Stimulated activated CD8-positive, alpha-beta memory T cell treated with anti-CD3 and anti-CD28 coated beads, Interleukin-12 subunit alpha, Interleukin-12 subunit beta, amount 100 ng/mL, for 1 hour (primary cell): ENCODE results near the gene YAP1.

ENCODE experiments used
- DNase-seq: peaks from one replicate; pipeline ENCODE4 v3.0.0-alpha.2; 2020; ENCODE audit warnings: low read depth

The YAP1 gene

GRCh38 chr11:102163368-102163767 lies 53.1 kb downstream of the YAP1 start:
- DNase-seq, result no peak

DNA sequence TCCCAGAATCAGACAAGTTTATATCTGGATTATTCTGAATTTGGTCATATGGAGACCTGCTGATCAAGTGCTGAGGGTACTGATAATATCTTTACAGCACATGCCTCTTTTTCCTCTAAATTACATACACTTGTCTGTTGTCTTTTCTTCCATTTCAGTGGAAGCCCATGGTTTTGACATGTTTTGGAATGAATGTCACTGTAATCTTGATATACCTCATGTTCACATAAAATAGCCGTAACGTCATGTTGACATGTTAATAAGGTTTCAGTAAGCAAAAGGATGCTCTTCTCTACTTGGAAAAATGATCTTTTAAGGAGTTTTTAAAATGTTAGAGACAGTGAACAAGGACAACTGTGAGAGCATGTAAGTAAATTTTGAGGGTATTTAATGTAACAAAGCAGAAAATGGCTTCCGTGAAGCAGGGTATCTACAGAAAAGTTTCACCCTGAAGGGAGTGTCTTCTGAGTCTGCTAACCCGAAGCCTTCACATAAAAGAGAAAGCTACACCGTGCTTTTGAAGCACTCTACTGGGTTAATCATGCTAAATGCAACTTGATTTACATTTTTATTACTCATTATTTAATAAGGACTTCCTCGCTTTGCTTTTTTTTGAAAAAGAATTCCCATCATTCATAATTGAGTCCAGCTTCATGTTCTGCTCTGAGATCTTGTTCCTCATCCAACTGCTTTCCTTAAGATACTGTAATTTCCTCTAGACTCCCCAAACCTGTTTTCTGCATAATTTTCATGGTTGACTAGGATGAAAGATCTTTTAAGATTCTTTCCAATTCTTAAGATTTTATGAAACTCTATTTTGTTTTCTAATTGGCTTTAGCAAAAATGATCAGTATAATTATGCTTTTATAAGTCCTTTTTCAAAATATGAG lies 56.2 kb downstream of the YAP1 start:
- no peak for DNase-seq

DNA sequence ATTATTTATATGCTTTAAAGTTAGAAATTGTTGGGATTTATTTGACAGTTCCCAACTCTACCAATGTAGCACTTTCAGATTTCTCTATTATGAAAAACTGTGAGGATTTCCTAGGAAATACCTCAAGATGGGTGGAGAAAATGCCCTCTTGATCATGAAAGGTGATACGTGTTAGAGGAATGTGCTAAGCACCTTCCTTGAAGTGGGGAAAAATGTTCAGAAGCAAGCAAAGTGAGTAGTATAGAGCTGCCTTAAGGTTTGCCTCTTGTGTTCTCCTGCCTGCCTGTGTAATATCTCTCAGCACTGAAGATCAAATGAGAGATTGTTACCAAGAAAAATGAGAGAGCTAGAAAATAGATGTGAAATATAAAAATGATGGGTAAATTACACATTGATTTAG lies 58.2 kb downstream of the YAP1 start:
- no peak for DNase-seq

DNA sequence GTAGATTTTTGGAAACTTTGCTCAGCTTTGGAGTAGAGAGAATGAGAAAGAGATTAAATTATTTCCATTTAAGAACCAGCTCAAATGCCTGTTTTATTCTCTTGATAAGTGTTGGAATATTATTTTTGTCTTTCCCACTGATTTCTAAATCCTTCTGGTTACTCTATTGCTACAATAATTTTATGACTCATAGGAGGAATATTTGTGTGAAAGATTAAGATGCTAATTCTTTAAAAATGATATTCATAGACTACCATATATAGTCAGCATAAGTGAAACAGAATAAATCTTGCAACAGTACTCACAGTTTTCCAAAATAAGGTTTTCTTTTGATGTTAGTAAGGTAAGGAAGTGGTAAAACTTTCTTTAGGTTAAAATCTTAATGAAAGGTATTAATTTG lies 60.9 kb downstream of the YAP1 start:
- no peak for DNase-seq

- no peak for DNase-seq
Measured at GRCh38 chr11:102172127-102172848, 62.0 kb downstream of the YAP1 start.

GRCh38 chr11:102177126-102177525 lies 66.9 kb downstream of the YAP1 start:
- DNase-seq, result no peak

DNA sequence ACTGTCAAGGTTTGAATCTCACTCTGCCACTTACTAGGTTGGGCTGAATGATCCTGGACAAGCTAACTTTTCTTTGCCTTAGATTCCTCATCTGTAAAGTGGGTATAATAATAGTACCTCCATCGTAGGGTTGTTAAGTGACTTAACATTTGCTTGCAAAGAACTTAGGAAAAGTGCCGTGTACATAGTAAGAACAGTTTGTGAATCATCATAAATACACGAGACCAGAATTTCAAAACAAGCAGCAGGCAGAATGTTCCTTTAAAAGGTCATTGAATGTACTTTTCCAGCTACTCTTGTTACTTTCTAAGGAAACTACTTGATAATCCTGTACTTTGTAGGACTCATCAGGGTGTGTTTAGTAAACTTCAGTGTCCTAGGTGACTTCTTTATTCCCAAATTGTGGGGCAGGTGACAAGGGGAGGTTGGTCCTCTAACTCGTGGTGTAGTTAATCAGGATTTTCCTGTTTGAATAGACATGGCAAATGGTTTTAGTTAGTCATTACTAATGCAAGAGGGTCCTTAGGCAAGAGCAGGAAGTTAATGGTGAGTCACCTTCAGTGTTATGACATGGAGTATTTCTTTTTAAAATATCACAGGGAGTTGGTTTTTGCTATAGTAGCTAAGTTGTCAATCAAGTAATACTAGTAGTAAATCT lies 67.9 kb downstream of the YAP1 start:
- DNase-seq, result no peak

DNA sequence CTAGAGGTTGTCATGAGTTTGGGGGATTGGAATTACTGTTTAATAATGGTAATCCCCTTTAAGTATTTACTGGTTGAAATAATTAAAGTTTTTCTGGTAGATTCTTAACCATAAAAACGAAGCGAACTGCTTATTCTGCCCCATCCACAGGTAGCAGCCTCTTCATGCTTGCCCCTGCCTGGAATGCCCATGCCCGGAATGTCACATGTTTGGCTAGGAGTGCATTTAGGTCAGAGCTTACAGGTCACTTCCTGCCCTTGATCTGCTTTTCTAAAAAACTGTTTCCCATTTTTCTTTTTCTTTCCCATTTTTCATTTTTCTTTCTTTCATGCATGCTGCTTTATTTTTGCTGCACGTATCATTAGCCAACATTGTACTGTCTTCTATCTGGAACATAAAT lies 69.1 kb downstream of the YAP1 start:
- no peak for DNase-seq

- no peak for DNase-seq
Measured at GRCh38 chr11:102184269-102184987, 74.2 kb downstream of the YAP1 start.

- DNase-seq, result no peak
Measured at GRCh38 chr11:102186551-102187191, 76.4 kb downstream of the YAP1 start.

DNA sequence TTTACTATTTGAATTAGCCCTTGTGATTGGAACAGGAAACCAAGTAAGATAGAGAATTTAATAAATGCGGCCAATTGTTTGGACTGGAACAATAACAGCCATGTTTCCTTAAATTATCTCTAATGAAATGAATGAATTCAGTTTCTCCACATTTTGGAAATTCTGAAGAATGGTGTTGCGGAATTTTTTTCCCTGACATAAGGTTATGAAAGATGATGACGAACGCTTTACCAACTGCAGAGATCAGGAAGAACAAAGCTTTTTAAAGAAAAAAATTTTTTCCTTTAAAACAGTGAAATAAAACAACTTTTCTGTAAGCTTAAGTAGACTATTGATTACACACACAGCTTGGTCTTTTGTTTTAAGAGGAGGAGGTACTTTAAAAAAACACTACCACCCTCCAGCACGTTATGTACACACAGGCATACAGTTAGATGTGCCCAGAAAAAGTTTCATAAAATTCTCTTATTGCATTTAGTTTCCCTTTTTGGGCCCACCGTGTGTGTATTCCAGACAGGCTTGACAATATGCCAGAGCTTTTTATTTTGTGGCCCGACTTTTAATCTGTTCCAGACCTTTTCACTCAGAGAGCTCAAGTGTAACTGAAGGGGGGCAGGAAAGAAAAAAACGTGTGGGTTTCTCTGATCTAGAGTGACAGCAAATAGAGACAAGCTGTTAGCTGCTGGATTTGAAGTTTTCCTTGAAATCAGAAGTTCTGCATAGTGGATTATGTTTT lies 77.3 kb downstream of the YAP1 start:
- DNase-seq, result no peak

DNA sequence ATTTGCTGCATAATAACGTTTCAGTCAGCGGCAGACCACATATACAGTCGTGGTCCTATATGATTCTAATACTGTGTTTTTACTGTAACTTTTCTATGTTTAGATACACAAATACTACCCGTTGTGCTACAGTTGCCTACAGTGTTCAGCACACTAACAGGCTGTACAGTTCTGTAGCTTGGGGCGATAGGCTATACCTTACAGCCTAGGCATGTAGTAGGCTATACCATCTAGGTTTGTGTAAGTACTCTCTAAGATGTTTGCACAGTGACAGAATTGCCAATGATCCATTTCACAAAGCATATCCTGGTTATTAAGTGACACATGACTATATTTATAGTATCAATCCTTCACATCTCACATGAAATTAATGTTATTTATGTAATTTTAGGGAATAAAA lies 78.2 kb downstream of the YAP1 start:
- no peak for DNase-seq

- no peak for DNase-seq
Measured at GRCh38 chr11:102191832-102192231, 81.6 kb downstream of the YAP1 start.

- DNase-seq, result no peak
Measured at GRCh38 chr11:102192349-102193066, 82.3 kb downstream of the YAP1 start.

DNA sequence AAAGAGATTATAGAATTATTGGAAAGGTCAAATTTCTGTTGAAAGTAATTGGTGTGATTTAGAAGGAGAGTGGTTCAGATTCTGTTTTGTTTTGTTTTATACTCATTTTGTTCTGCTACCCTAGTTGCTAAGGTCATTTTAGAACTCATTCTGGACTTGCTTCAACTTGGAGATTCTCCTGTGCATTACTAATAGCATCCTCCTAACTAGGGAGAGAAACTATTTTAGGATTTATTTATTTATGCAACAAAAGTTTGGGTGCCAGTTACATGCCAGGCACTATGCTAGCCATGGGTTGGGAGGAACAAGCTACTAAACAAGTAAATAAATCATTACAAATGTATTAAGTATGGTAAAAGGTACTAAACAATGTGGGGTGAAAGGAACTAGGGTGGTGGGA lies 84.0 kb downstream of the YAP1 start:
- no peak for DNase-seq

DNA sequence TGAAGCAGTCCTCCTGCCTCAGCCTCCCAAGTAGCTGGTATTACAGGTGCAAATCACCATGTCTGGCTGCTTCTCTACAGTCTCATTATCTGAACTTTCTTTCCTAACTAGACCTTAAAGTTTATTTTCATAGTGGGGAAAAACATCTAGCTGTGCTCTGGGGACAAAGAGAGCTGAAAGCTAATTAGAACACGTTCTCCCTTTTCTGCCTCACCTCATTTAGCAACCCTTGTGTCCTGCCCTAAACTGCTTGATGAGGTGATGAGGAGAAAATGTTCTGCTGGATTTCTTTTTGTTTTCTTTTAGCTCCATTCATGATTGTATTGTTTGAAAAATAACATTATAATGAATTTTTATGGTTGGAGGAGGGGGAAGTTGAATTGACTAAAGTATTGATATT lies 84.7 kb downstream of the YAP1 start:
- no peak for DNase-seq

GRCh38 chr11:102196351-102196750 lies 86.1 kb downstream of the YAP1 start:
- no peak for DNase-seq

GRCh38 chr11:102196816-102197215 lies 86.6 kb downstream of the YAP1 start:
- no peak for DNase-seq

- DNase-seq, result no peak
Measured at GRCh38 chr11:102197670-102198139, 87.5 kb downstream of the YAP1 start.

- no peak for DNase-seq
Measured at GRCh38 chr11:102199673-102200072, 89.4 kb downstream of the YAP1 start.
